Measurements from ENCODE around the gene PPP1R10. TPM values are rescaled to one million over a fixed set of nuclear protein-coding genes. Genes with fewer than 3 reads are reported as not detected.
"Not testable (repeated sequence)": the region's sequence is repeated elsewhere in the genome, so short reads cannot be mapped to it uniquely, and the experiment has no call there.

Gene PPP1R10
- polyA plus RNA-seq (ENCODE audit: insufficient read depth in 1 of 5, insufficient read length in 5 of 5, low replicate concordance in 1 of 5) = 10 to 100 TPM; 46.7 to 55.2 (median 48.8) TPM
- long read RNA-seq, donor 1, partial matches to known transcripts = 15 of 17 reads
- long read RNA-seq, donor 1, other reads (novel, unspliced or antisense) = 0 of 17 reads
- long read RNA-seq, donor 2 = 0 reads
- long read RNA-seq, donor 3, partial matches to known transcripts = 75 of 85 reads
- long read RNA-seq, donor 3, other reads (novel, unspliced or antisense) = 10 of 85 reads
- long read RNA-seq, donor 4, full-length matches to known transcripts = 2 of 33 reads
- long read RNA-seq, donor 4, partial matches to known transcripts = 0 of 33 reads
- long read RNA-seq, donor 4, other reads (novel, unspliced or antisense) = 31 of 33 reads
- long read RNA-seq, donor 5, partial matches to known transcripts = 7 of 10 reads
- long read RNA-seq, donor 5, other reads (novel, unspliced or antisense) = 0 of 10 reads
- long read RNA-seq, donor 6, full-length matches to known transcripts = 3 of 269 reads
- long read RNA-seq, donor 6, partial matches to known transcripts = 220 of 269 reads
- long read RNA-seq, donor 6, other reads (novel, unspliced or antisense) = 46 of 269 reads
- long read RNA-seq, donor 7, full-length matches to known transcripts = 2 of 195 reads
- long read RNA-seq, donor 7, partial matches to known transcripts = 121 of 195 reads
- long read RNA-seq, donor 7, other reads (novel, unspliced or antisense) = 72 of 195 reads
- long read RNA-seq, donor 8 = 0 reads

DNA sequence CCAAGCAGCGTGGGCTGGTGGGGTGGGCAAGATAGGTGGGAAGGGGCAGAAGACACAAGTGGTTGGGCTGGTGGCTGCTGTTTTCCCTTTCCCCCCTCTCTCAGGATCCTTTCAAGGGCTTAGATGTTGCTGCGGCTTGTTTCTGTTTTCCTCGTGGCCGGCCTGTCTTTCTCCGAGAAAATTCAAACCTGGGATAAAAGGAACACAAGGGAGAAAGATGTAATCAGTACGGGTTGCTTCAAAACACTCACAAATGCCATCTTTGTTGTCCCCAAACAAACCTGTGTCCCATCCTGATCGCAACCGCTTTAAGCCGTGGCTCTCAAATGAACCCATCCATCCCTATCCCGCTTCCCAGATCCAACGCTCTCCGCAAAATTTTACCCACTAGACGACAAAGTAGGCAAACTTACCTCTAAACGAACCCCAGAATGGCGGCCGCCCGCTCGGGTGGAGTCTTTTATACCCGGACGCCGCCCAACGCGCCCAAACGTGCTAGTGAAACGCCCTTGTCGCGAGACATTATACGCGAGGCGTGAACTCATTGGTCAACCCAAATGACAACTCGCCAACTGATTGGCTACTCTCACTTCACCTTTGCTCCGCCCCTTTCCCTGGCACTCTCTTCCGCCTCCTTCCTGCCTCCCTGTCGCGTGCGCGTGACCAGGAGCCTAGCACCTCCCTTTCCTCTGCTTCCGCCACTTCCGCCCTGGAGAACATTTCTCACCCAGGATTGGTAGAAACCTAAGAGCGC, at the start of gene PPP1R10:
PPP1R10 (minus strand) TSS at position 433 of the 754 bp plus-strand sequence. CDS start 7,299 bp downstream, outside the sequence.
- DNase-seq = peak; percentile 100

DNA sequence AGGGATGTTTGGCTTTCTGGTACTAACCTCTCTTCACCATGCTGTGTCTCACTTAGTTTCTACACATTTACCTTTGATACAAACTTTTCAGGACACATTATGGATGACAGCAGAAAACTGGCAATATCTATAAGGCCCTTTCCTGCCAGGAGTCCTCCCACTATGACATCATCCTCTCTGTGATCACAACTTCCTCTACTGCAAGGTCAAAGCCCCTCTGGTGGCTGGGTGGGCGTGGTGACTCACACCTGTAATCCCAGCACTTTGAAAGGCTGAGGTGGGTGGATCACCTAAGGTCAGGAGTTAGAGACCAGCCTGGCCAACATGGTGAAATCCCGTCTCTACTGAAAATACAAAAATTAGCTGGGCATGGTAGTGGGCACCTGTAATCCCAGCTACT, 49.3 kb upstream of the PPP1R10 start:
- DNase-seq = not testable (repeated sequence)

DNA sequence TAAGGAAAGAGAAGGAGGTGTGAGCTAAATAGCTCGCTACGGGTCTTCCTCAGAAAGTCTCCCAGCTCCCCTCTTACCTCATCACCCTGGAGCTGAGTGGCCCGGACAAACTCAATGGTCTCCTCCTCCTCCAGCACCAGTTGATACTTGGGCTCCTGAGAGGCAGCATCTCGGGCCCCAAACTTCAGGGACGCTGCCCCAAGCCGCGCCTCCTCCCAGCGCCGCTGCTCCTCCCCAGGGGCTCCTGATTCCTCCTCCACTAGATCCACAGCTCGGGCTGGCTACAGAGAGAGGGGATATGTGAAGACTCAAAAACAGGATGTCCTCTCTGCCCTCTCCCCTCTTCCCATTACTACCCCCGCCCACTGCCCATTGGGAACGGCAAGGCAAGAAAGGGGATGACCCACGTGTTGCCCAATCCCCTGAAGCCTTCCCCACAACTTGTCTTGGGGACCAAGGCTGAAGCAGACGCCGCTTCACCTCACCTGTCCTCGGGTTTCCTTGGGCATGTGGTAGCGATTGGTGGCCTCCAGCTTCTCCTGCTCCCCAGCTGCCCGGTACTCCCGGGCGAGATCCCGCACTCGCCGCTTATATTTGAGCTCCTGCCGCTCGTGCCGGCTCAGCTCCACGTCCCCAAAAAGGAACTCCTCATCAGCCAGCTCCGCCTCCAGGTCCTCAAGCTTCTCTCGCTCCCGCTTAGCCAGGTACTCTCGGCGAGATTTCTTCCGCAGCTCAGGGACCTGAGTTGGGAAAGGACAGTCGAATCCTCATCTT, 48.1 kb upstream of the PPP1R10 start:
- DNase-seq = no peak

DNA sequence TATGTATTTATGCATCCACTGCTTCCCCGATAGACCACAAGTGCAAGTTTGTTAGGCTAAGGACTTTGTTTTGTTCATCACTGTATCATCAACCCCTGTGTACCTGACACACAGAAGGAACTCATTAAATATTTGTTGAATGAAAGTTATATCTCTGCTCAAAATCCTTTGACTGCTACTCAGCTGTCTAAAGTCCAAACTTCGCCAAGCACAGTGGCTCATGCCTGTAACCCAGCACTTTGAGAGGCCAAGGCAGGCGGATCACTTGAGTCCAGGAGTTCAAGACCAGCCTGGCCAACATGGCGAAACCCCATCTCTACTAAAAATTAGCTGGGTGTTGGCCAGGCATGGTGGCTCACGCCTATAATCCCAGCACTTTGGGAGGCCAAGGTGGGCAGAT, 40.9 kb upstream of the PPP1R10 start:
- not testable (repeated sequence) for DNase-seq

- DNase-seq = no peak
Measured at GRCh38 chr6:30657454-30657853, 40.4 kb upstream of the PPP1R10 start.

DNA sequence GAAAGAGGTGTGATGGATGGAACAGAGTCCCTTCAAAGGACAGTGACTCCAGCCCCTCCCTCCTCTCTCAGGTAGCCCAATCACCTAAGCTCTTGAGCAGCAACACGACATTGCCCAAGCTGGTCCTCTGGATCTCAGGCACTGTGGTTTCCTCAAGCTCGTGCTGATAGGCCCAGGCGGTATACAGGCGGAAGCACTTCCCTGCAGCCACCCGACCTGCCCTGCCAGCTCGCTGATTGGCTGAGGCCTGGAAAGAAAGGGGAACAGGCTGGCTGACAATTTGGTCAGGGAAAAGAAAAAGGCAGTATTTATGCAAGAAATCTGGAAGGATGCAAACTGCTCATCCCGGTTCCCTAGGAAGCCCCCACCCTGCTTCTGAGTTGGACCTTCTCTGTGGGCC, 39.5 kb upstream of the PPP1R10 start:
- no peak for DNase-seq

GRCh38 chr6:30655743-30656094, 38.7 kb upstream of the PPP1R10 start:
- DNase-seq = no peak

GRCh38 chr6:30654798-30655742, 38.0 kb upstream of the PPP1R10 start:
- no peak for DNase-seq

GRCh38 chr6:30651143-30651542, 34.1 kb upstream of the PPP1R10 start:
- no peak for DNase-seq

DNA sequence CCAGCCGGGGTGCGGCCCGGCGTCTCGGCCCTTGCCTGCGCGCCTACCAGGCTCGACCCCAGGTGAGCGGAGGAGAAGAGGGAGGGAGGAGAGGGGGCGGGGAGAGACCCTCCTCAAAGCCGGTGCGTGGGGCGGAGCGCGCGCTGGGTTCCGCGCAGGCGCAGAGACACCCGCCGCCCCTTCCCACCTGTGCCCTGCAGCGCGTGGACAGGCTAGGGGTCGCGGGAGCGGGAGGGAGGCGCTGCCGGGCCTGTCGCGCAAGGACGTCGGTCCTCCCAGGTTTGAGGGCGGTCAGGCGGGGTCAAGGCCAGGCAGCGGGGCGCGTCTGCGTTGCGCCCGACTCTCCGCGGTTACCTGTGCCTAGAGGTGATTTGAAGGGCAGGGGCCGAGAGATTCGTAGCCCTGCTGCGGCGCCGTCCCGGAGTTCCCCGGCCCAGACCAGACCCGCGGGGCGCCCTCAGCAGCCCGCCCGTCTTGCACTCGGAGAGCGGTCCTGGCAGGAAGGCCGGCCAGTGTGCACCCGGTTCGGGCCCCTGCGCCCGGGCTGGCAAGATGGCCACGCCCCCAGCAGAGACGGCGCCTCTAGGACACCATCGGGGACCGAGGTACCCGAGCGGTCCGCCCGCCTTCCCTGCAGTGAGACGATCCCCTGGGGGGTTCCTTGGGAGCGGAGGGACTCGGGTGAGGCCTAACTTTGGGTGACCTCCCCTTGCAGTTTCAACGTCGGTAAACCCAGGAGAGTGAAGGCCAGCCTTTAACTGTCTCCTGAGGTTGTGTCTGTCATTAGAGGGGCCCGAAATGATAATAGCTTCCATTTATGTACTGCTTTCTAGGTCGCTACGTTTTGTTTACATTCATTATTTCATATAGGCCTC, 30.4 kb upstream of the PPP1R10 start:
- DNase-seq = peak; percentile 50 to 57

DNA sequence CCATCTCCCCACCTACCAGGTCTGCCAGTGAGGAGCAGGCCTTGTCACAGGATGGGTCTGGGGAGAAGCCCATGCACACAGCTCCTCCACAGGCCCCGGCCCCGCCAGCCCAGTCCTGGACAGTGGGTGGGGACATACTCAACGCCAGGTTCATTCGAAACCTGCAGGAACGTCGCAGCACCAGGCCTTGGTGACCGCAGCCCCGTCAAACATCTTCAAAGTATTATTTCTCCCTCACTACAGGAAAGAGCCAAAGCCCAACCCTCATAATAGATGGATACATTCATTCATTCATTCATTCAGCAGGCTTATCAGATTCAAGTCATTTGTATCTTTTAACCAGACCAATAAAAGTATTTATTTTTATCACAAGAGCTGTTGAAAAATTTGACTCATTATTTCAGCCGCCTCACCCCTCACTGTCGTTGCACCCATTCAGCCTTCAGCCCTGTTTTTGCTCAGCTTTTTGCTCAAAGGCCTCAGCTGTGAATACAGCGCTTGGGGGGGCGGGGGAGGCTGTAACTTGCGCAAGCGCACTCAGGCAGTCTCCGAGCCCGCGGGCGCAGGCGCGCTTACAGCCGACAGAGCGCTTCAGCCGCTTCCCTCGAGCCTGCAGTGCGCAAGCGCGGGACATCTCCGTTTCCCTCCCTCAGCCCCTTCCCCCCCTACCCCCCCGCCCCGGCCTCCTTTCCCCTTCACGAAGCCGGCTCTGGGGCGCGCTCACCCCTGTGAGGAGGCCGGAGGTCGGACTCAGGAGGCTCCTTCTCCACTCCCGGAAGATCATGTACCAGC, 29.6 kb upstream of the PPP1R10 start, which contains the start of gene C6orf136:
C6orf136 (plus strand) TSS at position 684 of the 792 bp plus-strand sequence; CDS start at position 783, 99 bp downstream.
- DNase-seq = peak; percentile 89 to 90

DNA sequence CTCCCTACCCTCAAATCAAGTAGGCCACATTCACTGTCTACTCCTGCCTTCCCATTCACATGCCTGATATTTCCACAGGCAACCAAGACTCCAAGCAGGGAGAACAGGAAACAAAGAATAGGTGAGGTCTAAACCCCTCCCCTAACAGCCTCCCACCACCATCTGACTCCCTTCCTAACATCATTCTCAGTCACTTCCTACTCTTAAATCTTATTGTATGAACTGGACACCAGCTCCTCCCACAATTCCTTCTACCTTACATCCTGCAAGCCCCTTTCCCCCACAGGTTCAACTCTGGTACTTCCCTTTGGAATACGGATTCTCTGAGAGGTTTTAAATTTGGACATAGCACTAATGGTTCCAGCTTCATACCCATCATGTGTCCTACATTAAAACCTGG, 28.9 kb upstream of the PPP1R10 start:
- no peak for DNase-seq

GRCh38 chr6:30644769-30645168, 27.7 kb upstream of the PPP1R10 start:
- no peak for DNase-seq

GRCh38 chr6:30643656-30644055, 26.6 kb upstream of the PPP1R10 start:
- DNase-seq = no peak

- no peak for DNase-seq
Measured at GRCh38 chr6:30641048-30641447, 24.0 kb upstream of the PPP1R10 start.

DNA sequence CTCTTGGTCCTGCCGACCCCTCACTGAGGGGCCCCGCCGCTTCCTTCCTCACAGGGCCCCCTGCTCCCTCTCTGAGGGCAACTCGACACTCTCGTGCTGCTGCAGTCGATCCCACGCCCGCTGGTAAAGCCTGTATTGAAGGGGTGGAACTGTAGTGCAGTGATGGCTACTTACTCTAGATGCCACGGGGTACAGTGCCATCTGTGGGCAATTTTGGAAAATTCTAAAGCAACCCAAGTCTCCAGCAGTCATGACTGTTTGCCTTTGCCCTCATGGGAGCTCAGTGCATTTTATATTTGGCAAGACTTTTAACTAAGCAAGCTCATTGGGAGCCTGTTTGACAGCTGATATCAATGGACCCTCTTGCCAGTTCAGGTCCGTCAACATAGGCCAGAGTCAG, 23.4 kb upstream of the PPP1R10 start:
- DNase-seq = no peak

DNA sequence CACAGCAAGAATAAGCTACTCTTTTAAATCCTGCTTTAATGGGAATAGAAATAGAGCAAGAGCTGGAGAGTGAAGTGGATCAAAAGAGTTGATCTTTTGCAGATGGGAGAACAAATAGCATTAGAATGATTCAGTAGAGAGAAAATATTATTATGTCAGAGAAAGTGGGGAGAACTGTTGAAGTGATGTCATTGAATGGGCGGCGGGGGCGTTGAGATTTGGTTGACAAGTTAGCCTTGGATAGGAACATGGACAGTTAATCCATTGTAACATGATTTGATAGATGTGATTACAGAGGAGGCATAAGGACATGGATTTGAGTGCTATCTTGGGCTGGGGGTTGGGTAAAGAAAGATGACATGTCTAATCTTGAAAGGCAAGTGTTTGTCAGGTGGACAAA, 18.8 kb upstream of the PPP1R10 start:
- no peak for DNase-seq
